IPS-20b (cell line): ENCODE results near the gene ZNF724.
A peak's percentile ranks its signal among the peaks of the same experiment; 100 is the strongest.
"Not testable (repeated sequence)": the region's sequence is repeated elsewhere in the genome, so short reads cannot be mapped to it uniquely, and the experiment has no call there.

ENCODE experiments used
- H3K27ac ChIP-seq: one replicate; pipeline ENCODE4 v1.5.1; 2013; ENCODE audit warnings: low read length
- H3K27me3 ChIP-seq: 2 replicates; pipeline ENCODE4 v1.6.1; 2013; ENCODE audit warnings: mild to moderate bottlenecking, low read length, inconsistent platforms; ENCODE audit not compliant: insufficient read depth
- H3K36me3 ChIP-seq: 2 replicates; pipeline ENCODE4 v1.6.1; 2013; ENCODE audit warnings: low read depth, mild to moderate bottlenecking, inconsistent platforms, low read length, moderate library complexity; ENCODE audit not compliant: insufficient read depth
- H3K4me1 ChIP-seq: 2 replicates; pipeline ENCODE4 v1.6.1; 2013; ENCODE audit warnings: mild to moderate bottlenecking, control low read depth, inconsistent platforms, low read length, moderate library complexity; ENCODE audit not compliant: insufficient read depth
- H3K4me3 ChIP-seq: 2 replicates; pipeline ENCODE4 v1.5.1; 2013; ENCODE audit warnings: mild to moderate bottlenecking, low read length, inconsistent platforms
- H3K9ac ChIP-seq: 2 replicates; pipeline ENCODE4 v1.6.1; 2013; ENCODE audit warnings: low read depth, mild to moderate bottlenecking, inconsistent platforms, low read length, moderate library complexity
- H3K9me3 ChIP-seq: 2 replicates; pipeline ENCODE4 v1.6.1; 2013; ENCODE audit warnings: mild to moderate bottlenecking, low read depth, low read length, inconsistent platforms; ENCODE audit not compliant: insufficient read depth

Gene ZNF724

DNA sequence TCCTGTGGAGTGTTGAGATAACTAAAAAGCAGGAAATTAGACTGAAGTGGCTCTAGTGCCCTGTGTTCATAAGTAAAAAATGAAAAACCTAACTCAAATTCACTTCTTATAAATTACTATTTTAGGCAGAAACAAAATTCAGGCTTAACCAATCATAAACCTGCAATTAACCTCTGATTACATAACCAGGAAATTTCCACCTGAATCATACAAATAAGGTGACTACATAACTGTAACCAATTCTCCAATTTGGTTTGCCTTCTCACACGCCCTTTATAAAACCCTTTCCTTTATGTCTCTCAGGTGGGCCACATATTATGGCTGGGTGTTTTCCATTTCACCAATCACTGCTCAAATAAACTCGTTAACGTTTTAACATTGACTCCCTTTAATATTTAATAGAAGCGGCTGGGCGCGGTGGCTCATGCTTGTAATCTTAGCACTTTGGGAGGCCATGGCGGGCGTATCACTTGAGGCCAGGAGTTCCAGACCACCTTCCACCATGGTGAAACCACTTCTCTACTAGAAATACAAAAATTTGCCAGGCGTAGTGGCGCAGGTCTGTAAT, 22.9 kb upstream of the ZNF724 start:
- H3K9ac ChIP-seq, result peak overlapping the region; percentile 98
- H3K36me3 ChIP-seq, result peaks cover 43% of the 10 kb centered on the region
- H3K27ac ChIP-seq, result peak overlapping the region; percentile 78

GRCh38 chr19:23263870-23264590, 13.8 kb upstream of the ZNF724 start:
- peaks cover 89% of the 10 kb centered on the region for H3K36me3 ChIP-seq
- H3K27me3 ChIP-seq, result no peaks in the 10 kb centered on the region
- no peaks in the 10 kb centered on the region for H3K4me1 ChIP-seq
- no peak overlapping the region for H3K4me3 ChIP-seq
- no peaks in the 10 kb centered on the region for H3K9me3 ChIP-seq
- no peak overlapping the region for H3K27ac ChIP-seq
- H3K9ac ChIP-seq, result no peak overlapping the region

More for the DNA sequence above, 22.9 kb upstream of the ZNF724 start:
- no peaks in the 10 kb centered on the region for H3K27me3 ChIP-seq
- no peaks in the 10 kb centered on the region for H3K9me3 ChIP-seq
- peak overlapping the region; percentile 94 for H3K4me3 ChIP-seq
- H3K4me1 ChIP-seq, result peaks cover 5% of the 10 kb centered on the region; the same call in 1 of the 2 replicates

GRCh38 chr19:23263396-23263795, 13.2 kb upstream of the ZNF724 start:
- peaks cover 89% of the 10 kb centered on the region for H3K36me3 ChIP-seq

DNA sequence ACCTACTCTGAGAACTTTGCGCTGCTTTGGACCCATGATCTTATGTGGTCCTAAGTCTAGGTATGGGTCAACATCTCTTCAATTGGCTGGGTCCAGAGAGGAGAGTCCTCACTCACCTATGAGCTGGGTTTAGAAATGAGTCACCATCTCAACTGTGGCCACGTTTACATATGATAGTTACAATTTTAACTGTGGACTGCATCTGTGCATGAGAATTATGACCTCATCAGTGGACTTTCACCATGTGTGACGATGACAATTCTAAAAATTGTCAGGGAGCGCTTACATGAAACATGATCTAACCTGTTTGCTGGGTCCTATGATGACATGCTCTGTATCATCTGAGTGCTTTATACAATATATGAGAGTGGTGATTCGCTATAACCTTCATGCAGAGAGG, 12.7 kb upstream of the ZNF724 start:
- Histone ChIP-seq H3K27ac (no peak overlapping the region), H3K9me3 (no peaks in the 10 kb centered on the region), H3K9ac (no peak overlapping the region), H3K4me1 (no peaks in the 10 kb centered on the region), H3K27me3 (no peaks in the 10 kb centered on the region), H3K36me3 (peaks cover 84% of the 10 kb centered on the region), H3K4me3 (no peak overlapping the region)

More at GRCh38 chr19:23263396-23263795, 13.2 kb upstream of the ZNF724 start:
- Histone ChIP-seq H3K9me3 (no peaks in the 10 kb centered on the region), H3K27ac (no peak overlapping the region), H3K4me1 (no peaks in the 10 kb centered on the region), H3K27me3 (no peaks in the 10 kb centered on the region), H3K4me3 (no peak overlapping the region), H3K9ac (no peak overlapping the region)

DNA sequence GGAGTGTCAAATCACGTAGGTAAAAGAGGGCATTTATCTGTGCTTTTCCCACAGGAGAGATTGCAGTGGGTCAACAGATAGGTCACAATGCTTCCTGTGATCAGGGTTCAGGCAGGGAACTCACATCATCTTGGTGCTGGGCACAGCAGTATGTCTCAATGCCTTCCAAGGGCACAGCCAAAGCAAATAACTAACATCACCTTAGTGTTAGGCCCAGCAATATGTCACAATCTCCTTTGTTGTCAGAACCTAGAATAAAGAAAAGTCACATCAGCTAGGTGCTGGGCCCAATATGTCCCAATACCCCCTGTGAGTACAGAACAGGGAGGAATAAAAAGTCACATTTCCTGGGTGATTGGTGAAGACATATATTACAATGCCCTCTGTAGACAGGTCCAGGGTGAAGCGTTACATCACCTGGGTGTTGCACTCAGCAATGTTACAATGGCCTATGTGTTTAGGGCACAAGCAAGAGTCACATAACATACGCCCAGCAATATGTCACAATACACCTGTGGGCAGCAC, 11.4 kb upstream of the ZNF724 start:
- Histone ChIP-seq H3K4me3 (no peak overlapping the region), H3K9ac (no peak overlapping the region), H3K27me3 (no peaks in the 10 kb centered on the region), H3K27ac (no peak overlapping the region), H3K4me1 (no peaks in the 10 kb centered on the region), H3K9me3 (no peaks in the 10 kb centered on the region), H3K36me3 (peaks cover 71% of the 10 kb centered on the region)

DNA sequence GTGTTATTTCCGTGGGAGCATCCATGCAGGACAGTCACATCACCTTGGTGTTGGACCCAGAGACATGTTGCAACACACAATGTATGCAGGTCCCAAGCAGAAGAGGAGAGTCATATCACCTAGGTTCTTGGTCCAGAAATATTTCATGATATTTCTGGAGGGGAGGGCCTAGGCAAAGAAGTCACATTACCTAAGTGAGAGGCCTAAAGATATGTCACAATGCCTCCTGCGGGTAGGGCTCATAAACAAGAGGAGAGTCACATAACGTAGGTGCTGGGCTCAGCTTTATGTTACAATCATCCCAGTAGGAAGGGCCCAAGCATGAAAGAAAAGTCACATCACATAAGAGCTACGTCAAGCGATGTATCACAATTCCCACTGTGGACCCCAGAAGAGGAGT, 10.8 kb upstream of the ZNF724 start:
- Histone ChIP-seq H3K4me1 (no peaks in the 10 kb centered on the region), H3K9me3 (no peaks in the 10 kb centered on the region), H3K27me3 (no peaks in the 10 kb centered on the region), H3K4me3 (no peak overlapping the region), H3K27ac (no peak overlapping the region), H3K9ac (no peak overlapping the region), H3K36me3 (peaks cover 66% of the 10 kb centered on the region)

DNA sequence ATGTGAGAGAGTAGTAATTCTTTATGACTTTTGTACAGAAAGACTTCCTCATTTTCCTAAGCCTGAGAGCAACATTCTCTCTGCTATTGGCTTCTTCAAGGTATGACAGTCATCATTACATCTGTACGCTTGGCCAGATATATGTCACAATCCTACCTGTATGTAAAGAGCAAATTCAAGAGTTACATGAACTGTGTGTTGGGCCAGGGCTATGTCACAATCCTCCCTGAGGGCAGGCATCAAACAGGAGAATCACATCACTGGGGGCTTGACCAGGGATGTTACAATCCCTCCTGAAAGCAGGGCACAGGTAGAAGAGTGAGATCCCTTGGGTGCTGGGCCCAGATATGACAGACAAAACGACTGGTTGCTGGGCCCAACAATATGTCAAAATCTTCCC, 9.8 kb upstream of the ZNF724 start:
- Histone ChIP-seq H3K4me3 (no peak overlapping the region), H3K36me3 (peaks cover 63% of the 10 kb centered on the region), H3K27me3 (no peaks in the 10 kb centered on the region), H3K9me3 (no peaks in the 10 kb centered on the region), H3K4me1 (no peaks in the 10 kb centered on the region), H3K27ac (no peak overlapping the region), H3K9ac (no peak overlapping the region)

GRCh38 chr19:23255700-23256099, 5.5 kb upstream of the ZNF724 start:
- H3K9ac ChIP-seq, result no peak overlapping the region
- H3K36me3 ChIP-seq, result peaks cover 23% of the 10 kb centered on the region
- H3K27me3 ChIP-seq, result no peaks in the 10 kb centered on the region
- no peak overlapping the region for H3K27ac ChIP-seq
- no peaks in the 10 kb centered on the region for H3K4me1 ChIP-seq
- H3K9me3 ChIP-seq, result no peaks in the 10 kb centered on the region
- H3K4me3 ChIP-seq, result no peak overlapping the region

DNA sequence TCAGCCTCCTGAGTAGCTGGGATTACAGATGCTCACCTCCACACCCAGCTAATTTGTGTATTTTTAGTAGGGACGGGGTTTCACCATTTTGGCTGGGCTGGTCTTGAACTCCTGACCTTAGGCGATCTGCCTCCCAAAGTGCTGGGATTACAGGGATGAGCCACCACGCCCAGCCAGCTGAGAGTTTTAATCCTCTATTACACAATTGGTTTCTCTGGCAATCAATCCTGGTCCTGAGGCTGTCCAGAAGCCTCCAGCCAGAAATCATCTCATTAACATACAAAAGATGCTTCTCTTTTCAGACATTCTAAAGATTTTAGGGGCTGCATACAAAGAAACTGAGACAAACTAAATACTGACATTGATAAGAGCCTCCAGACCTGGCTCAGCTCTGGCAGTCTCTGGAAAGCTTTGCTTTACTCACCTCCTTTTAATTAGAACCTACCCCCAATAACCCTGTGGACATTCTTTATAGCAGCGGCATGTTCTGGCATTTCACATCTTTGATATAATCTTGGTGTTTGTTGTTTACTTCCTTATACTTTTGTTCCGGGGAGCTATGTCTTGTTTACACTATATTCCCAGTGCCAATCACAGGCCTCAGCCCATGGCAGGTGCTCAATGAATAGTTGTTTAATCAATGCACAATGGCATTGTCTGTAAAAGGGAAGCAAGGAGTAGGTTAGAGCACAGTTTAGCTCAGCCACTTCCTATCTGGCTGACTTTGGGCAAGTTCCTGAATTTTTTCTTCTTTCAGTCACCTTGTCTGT, 4.1 kb upstream of the ZNF724 start:
- Histone ChIP-seq H3K27me3 (no peaks in the 10 kb centered on the region), H3K9me3 (no peaks in the 10 kb centered on the region), H3K36me3 (peaks cover 9% of the 10 kb centered on the region), H3K4me3 (no peak overlapping the region), H3K27ac (no peak overlapping the region), H3K4me1 (no peaks in the 10 kb centered on the region), H3K9ac (no peak overlapping the region)

DNA sequence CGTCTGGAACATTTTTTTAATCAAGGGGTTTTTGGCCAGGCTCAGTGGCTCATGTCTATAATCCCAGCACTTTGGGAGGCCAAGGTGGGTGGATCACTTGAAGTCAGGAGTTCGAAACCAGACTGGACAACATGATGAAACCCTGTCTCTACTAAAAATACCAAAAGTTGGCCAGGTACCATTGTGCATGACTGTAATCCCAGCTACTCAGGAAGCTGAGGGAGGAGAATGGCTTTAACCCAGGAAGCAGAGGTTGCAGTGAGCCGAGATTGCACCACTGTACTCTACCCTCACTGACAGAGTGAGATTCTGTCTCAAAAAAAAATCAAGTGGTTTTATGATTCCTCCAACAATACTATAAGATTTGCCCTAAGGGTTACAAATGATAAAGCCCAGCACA, 3.1 kb upstream of the ZNF724 start:
- H3K4me3 ChIP-seq, H3K27me3 ChIP-seq, H3K4me1 ChIP-seq, H3K36me3 ChIP-seq, H3K9ac ChIP-seq, H3K9me3 ChIP-seq, H3K27ac ChIP-seq: not testable (repeated sequence)

- H3K36me3 ChIP-seq, result peaks cover 88% of the 10 kb centered on the region
- no peaks in the 10 kb centered on the region for H3K4me1 ChIP-seq
- H3K9ac ChIP-seq, result no peak overlapping the region
- no peak overlapping the region for H3K27ac ChIP-seq
- peaks cover 3% of the 10 kb centered on the region for H3K9me3 ChIP-seq
- H3K4me3 ChIP-seq, result no peak overlapping the region
- H3K27me3 ChIP-seq, result no peaks in the 10 kb centered on the region
Observed at GRCh38 chr19:23241419-23241818, 8.8 kb downstream of the ZNF724 start.
